ENCODE data around the gene POLR2E. TPM values are rescaled to one million over a fixed set of nuclear protein-coding genes. Genes with fewer than 3 reads are reported as not detected.

POLR2E gene
- total and polyA plus RNA-seq, 2 of the 13 experiments (the other 11 are each of a cell fraction or from before 2014, with no cell fraction given): 140 to 272 TPM

DNA sequence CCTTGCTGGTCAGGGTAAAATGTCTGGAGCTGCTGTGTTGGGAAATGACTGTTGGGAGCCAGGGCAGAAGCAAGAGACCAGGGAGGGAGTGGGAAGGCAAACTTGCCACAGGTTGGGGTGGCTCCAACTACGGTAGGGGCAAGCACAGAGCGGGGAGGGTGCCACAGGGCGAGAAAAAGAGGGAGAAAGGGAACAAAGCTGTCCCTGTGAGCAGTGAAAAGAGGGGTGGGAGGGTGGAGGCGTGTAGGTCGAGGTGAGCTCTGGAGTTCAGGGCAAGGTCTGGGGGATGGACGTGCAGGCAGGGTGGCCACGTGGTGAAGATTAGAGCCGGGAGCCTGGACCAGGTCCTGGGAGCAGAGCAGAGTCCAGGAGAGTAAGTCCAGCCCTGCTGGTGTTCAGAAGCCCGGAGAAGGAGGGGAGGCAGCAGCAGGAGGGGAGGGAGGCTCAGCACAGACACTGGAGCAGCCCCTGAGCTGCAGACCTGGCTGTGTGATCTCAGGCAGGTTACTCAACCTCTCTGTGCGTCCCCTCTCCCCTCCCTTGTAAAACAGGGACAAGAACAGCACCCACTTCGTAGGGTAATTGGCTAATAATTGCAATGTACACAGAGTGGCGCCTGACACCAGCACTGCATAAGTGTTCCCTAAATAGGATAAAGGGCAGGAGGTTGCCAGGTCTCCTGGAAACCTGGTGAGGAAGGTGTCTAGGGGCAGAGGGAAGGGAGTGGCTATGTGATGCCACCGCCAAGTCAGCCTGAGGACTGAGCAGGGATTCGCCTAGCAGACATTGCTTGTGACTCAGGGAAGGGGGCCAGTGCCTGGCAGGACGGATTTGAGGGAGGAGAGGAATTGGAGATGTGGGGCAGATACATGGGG is 3.2 kb upstream of the POLR2E start (continued):
- TF ChIP-seq, protein P1, sequence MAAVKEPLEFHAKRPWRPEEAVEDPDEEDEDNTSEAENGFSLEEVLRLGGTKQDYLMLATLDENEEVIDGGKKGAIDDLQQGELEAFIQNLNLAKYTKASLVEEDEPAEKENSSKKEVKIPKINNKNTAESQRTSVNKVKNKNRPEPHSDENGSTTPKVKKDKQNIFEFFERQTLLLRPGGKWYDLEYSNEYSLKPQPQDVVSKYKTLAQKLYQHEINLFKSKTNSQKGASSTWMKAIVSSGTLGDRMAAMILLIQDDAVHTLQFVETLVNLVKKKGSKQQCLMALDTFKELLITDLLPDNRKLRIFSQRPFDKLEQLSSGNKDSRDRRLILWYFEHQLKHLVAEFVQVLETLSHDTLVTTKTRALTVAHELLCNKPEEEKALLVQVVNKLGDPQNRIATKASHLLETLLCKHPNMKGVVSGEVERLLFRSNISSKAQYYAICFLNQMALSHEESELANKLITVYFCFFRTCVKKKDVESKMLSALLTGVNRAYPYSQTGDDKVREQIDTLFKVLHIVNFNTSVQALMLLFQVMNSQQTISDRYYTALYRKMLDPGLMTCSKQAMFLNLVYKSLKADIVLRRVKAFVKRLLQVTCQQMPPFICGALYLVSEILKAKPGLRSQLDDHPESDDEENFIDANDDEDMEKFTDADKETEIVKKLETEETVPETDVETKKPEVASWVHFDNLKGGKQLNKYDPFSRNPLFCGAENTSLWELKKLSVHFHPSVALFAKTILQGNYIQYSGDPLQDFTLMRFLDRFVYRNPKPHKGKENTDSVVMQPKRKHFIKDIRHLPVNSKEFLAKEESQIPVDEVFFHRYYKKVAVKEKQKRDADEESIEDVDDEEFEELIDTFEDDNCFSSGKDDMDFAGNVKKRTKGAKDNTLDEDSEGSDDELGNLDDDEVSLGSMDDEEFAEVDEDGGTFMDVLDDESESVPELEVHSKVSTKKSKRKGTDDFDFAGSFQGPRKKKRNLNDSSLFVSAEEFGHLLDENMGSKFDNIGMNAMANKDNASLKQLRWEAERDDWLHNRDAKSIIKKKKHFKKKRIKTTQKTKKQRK (IDR thresholded peaks at IDR 0.05; ENCODE audit: low read length): no peak
- TF ChIP-seq MAZ (IDR thresholded peaks at IDR 0.05; ENCODE audit: borderline replicate concordance, low read depth, low read length) (peak; percentile 76), MAZ (CRISPR knock-in tag; IDR thresholded peaks at IDR 0.05; ENCODE audit: low read depth) (peak; percentile 80; the same call in 1 of the 2 replicates), FIP1L1 (IDR thresholded peaks at IDR 0.05; ENCODE audit: borderline replicate concordance, insufficient read depth, low read depth, low read length) (peak; percentile 38; the same call in 1 of the 2 replicates), PPARG (CRISPR knock-in tag; conservative IDR thresholded peaks at IDR 0.05) (peak; percentile 84), STAT5B (CRISPR knock-in tag; IDR thresholded peaks at IDR 0.05) (no peak), TEAD2 (CRISPR knock-in tag; IDR thresholded peaks at IDR 0.05) (no peak), SP5 (CRISPR knock-in tag; IDR thresholded peaks at IDR 0.05; ENCODE audit: borderline replicate concordance, low read depth) (no peak), YEATS2 (CRISPR knock-in tag; IDR thresholded peaks at IDR 0.05; ENCODE audit: borderline replicate concordance) (no peak), FOXM1 (CRISPR knock-in tag; IDR thresholded peaks at IDR 0.05) (no peak), NR2F1 (CRISPR knock-in tag; IDR thresholded peaks at IDR 0.05) (peak; percentile 37 to 63; a peak in 2 of 4 replicates)
- TF ChIP-seq, protein P2, sequence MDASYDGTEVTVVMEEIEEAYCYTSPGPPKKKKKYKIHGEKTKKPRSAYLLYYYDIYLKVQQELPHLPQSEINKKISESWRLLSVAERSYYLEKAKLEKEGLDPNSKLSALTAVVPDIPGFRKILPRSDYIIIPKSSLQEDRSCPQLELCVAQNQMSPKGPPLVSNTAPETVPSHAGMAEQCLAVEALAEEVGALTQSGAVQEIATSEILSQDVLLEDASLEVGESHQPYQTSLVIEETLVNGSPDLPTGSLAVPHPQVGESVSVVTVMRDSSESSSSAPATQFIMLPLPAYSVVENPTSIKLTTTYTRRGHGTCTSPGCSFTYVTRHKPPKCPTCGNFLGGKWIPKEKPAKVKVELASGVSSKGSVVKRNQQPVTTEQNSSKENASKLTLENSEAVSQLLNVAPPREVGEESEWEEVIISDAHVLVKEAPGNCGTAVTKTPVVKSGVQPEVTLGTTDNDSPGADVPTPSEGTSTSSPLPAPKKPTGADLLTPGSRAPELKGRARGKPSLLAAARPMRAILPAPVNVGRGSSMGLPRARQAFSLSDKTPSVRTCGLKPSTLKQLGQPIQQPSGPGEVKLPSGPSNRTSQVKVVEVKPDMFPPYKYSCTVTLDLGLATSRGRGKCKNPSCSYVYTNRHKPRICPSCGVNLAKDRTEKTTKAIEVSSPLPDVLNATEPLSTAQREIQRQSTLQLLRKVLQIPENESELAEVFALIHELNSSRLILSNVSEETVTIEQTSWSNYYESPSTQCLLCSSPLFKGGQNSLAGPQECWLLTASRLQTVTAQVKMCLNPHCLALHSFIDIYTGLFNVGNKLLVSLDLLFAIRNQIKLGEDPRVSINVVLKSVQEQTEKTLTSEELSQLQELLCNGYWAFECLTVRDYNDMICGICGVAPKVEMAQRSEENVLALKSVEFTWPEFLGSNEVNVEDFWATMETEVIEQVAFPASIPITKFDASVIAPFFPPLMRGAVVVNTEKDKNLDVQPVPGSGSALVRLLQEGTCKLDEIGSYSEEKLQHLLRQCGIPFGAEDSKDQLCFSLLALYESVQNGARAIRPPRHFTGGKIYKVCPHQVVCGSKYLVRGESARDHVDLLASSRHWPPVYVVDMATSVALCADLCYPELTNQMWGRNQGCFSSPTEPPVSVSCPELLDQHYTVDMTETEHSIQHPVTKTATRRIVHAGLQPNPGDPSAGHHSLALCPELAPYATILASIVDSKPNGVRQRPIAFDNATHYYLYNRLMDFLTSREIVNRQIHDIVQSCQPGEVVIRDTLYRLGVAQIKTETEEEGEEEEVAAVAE (CRISPR knock-in tag; IDR thresholded peaks at IDR 0.05; ENCODE audit: borderline replicate concordance): no peak
- TF ChIP-seq, protein P3, sequence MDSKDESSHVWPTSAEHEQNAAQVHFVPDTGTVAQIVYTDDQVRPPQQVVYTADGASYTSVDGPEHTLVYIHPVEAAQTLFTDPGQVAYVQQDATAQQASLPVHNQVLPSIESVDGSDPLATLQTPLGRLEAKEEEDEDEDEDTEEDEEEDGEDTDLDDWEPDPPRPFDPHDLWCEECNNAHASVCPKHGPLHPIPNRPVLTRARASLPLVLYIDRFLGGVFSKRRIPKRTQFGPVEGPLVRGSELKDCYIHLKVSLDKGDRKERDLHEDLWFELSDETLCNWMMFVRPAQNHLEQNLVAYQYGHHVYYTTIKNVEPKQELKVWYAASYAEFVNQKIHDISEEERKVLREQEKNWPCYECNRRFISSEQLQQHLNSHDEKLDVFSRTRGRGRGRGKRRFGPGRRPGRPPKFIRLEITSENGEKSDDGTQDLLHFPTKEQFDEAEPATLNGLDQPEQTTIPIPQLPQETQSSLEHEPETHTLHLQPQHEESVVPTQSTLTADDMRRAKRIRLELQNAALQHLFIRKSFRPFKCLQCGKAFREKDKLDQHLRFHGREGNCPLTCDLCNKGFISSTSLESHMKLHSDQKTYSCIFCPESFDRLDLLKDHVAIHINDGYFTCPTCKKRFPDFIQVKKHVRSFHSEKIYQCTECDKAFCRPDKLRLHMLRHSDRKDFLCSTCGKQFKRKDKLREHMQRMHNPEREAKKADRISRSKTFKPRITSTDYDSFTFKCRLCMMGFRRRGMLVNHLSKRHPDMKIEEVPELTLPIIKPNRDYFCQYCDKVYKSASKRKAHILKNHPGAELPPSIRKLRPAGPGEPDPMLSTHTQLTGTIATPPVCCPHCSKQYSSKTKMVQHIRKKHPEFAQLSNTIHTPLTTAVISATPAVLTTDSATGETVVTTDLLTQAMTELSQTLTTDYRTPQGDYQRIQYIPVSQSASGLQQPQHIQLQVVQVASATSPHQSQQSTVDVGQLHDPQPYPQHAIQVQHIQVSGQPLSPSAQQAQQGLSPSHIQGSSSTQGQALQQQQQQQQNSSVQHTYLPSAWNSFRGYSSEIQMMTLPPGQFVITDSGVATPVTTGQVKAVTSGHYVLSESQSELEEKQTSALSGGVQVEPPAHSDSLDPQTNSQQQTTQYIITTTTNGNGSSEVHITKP (CRISPR knock-in tag; IDR thresholded peaks at IDR 0.05; ENCODE audit: low read depth): no peak
- TF ChIP-seq, protein P4, sequence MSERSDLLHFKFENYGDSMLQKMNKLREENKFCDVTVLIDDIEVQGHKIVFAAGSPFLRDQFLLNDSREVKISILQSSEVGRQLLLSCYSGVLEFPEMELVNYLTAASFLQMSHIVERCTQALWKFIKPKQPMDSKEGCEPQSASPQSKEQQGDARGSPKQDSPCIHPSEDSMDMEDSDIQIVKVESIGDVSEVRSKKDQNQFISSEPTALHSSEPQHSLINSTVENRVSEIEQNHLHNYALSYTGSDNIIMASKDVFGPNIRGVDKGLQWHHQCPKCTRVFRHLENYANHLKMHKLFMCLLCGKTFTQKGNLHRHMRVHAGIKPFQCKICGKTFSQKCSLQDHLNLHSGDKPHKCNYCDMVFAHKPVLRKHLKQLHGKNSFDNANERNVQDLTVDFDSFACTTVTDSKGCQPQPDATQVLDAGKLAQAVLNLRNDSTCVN (CRISPR knock-in tag; IDR thresholded peaks at IDR 0.05; ENCODE audit: borderline replicate concordance): no peak
